Naive thymus-derived CD4-positive, alpha-beta T cell (primary cell): ENCODE measurements around the gene GORASP2. TPM values are rescaled to one million over a fixed set of nuclear protein-coding genes. Genes with fewer than 3 reads are reported as not detected.

Experiments used
- ATAC-seq: fragments of 150-1000 bp; cut with Tn5 transposase; 2 replicates; pipeline ENCODE4 v1.10.0; 2021; ENCODE audit warnings: mild to moderate bottlenecking, moderate library complexity
- CTCF ChIA-PET: fragments of 350-600 bp; sonication (Branson Sonifier 250); formaldehyde crosslinking; loops from one replicate; lab custom pipeline; 2021; ENCODE audit warnings: antibody characterized with exemption; lab: Charles Lee
- POLR2A ChIA-PET: fragments of 350-600 bp; sonication (Branson Sonifier 250); formaldehyde crosslinking; loops from one replicate; lab custom pipeline; 2021; ENCODE audit warnings: antibody characterized with exemption, inconsistent platforms; lab: Charles Lee
- DNase-seq, 9 donors: peaks; one replicate each; pipeline versions ENCODE4 v3.0.0 to v3.0.0-alpha.2; 2020 to 2022; ENCODE audit warnings: mixed read lengths in 1 of 9
- H3K27ac ChIP-seq: one replicate; pipeline ENCODE4 v1.7.0; 2013; ENCODE audit warnings: mild to moderate bottlenecking, low read depth, low read length, moderate library complexity
- H3K27me3 ChIP-seq, 2 donors: one replicate each; pipeline ENCODE4 v1.7.0; 2013; ENCODE audit warnings: low read length in 2 of 2, mild to moderate bottlenecking in 2 of 2, moderate library complexity in 2 of 2; ENCODE audit not compliant: control insufficient read depth in 2 of 2, insufficient read depth in 2 of 2
- H3K36me3 ChIP-seq, 3 experiments: 1 replicate in 2 of 3; 2 replicates in 1 of 3; pipeline ENCODE4 v1.7.0; 2013; ENCODE audit warnings: low read length in 3 of 3, mild to moderate bottlenecking in 3 of 3, moderate library complexity in 1 of 3; ENCODE audit not compliant: insufficient read depth in 3 of 3, control insufficient read depth in 2 of 3
- H3K4me1 ChIP-seq, 2 donors: one replicate each; pipeline ENCODE4 v1.7.0; 2013; ENCODE audit warnings: low read length in 2 of 2, mild to moderate bottlenecking in 2 of 2, moderate library complexity in 1 of 2; ENCODE audit not compliant: control insufficient read depth in 2 of 2, insufficient read depth in 2 of 2
- H3K4me3 ChIP-seq: 2 replicates; pipeline ENCODE4 v1.7.0; 2013; ENCODE audit warnings: mild to moderate bottlenecking, low read length
- H3K9me3 ChIP-seq, 3 experiments: 1 replicate in 2 of 3; 2 replicates in 1 of 3; pipeline ENCODE4 v1.7.0; 2013; ENCODE audit warnings: low read length in 3 of 3; ENCODE audit not compliant: control insufficient read depth in 2 of 3
- H3K27ac Mint-ChIP-seq, 9 donors: one replicate each; pipeline ENCODE4 v1.8.0; 2020 to 2022; ENCODE audit warnings: mixed read lengths in 9 of 9, mild to moderate bottlenecking in 8 of 9, moderate library complexity in 5 of 9, inconsistent platforms in 2 of 9
- H3K27me3 Mint-ChIP-seq, 5 donors: one replicate each; pipeline ENCODE4 v1.8.0; 2021 to 2022; ENCODE audit warnings: mixed read lengths in 5 of 5, mild to moderate bottlenecking in 1 of 5
- H3K36me3 Mint-ChIP-seq, 5 donors: one replicate each; pipeline ENCODE4 v1.8.0; 2020 to 2022; ENCODE audit warnings: mixed read lengths in 5 of 5, mild to moderate bottlenecking in 3 of 5, inconsistent platforms in 1 of 5
- H3K4me1 Mint-ChIP-seq, 7 donors: one replicate each; pipeline ENCODE4 v1.8.0; 2020 to 2022; ENCODE audit warnings: mixed read lengths in 7 of 7, mild to moderate bottlenecking in 3 of 7, inconsistent platforms in 1 of 7
- H3K4me3 Mint-ChIP-seq, 10 donors: one replicate each; pipeline ENCODE4 v1.8.0; 2020 to 2022; ENCODE audit warnings: mild to moderate bottlenecking in 10 of 10, mixed read lengths in 10 of 10, moderate library complexity in 6 of 10, inconsistent platforms in 2 of 10
- H3K9me3 Mint-ChIP-seq, 11 donors: one replicate each; pipeline ENCODE4 v1.8.0; 2020 to 2022; ENCODE audit warnings: mixed read lengths in 11 of 11, mild to moderate bottlenecking in 4 of 11, inconsistent platforms in 1 of 11, moderate library complexity in 1 of 11
- intact Hi-C, 2 donors: fragments of 100-400 bp; cut with micrococcal nuclease; formaldehyde crosslinking; loops; one replicate each; pipeline ENCODE4 v1.15.1; 2023
- polyA plus RNA-seq, 2 donors: library from polyadenylated mRNA; unstranded; fragments of 300-500 nt; fragmentation: Illumina TruSeq; gene quantifications; one replicate each; pipeline ENCODE4 v1.2.3, GENCODE V29; 2021
- total RNA-seq, 6 experiments: library from RNA in 5 of 6; stranded (reverse) in 5 of 6; gene quantifications; 1 replicate in 5 of 6; 2 replicates in 1 of 6; pipeline ENCODE4 v1.2.3 and lab custom pipeline; 2021 to 2026

GORASP2 gene
- total and polyA plus RNA-seq, 7 experiments from 2014 or later: 65.2 to 104 (median 77.2) TPM

GRCh38 chr2:170965446-170966225 is 36.6 kb downstream of the GORASP2 start:
- no peak overlapping the region for H3K4me3 ChIP-seq
- H3K9me3 Mint-ChIP-seq: peaks cover 0 to 3% (median 0%) of the 10 kb centered on the region in 11 donors
- H3K4me1 Mint-ChIP-seq: peaks cover 0 to 5% (median 0%) of the 10 kb centered on the region in 7 donors
- H3K27ac ChIP-seq: no peak overlapping the region
- peaks cover 3 to 45% (median 18%) of the 10 kb centered on the region in 5 donors for H3K36me3 Mint-ChIP-seq
- no peak for ATAC-seq
- ChIA-PET POLR2A (interaction anchor here (0.6 kb wide), 1 partner anchor 35 kb away, joined by 5 read pairs; no protein-coding TSS in a partner anchor), CTCF (no interaction called here)
- intact Hi-C loops: loop anchor here in 1 of 2 donors (1.0 kb wide), 1 partner anchor 451 kb away; no protein-coding TSS in a partner anchor
- no peaks in the 10 kb centered on the region for H3K9me3 ChIP-seq
- H3K36me3 ChIP-seq: peaks cover 10 to 56% (median 14%) of the 10 kb centered on the region in 3 experiments
- no peaks in the 10 kb centered on the region for H3K4me1 ChIP-seq
- no peaks in the 10 kb centered on the region for H3K27me3 Mint-ChIP-seq
- H3K27me3 ChIP-seq: no peaks in the 10 kb centered on the region
- H3K27ac Mint-ChIP-seq: no peak overlapping the region
- H3K4me3 Mint-ChIP-seq: no peak overlapping the region
- no peak for DNase-seq

- ChIA-PET CTCF (interaction anchor here (0.6 to 2.2 kb wide), 4 partner anchors 9 to 450 kb away, joined by 3 to 11 read pairs (median 4); no protein-coding TSS in a partner anchor), POLR2A (interaction anchor here (1.0 kb wide), 1 partner anchor 449 kb away, joined by 4 read pairs; no protein-coding TSS in a partner anchor)
- Histone ChIP-seq H3K27ac (no peak overlapping the region), H3K27me3 (no peaks in the 10 kb centered on the region), H3K36me3 (peaks cover 8 to 44% (median 9%) of the 10 kb centered on the region in 3 experiments), H3K4me1 (no peaks in the 10 kb centered on the region), H3K4me3 (no peak overlapping the region), H3K9me3 (no peaks in the 10 kb centered on the region)
- ATAC-seq (peak; percentile 47), DNase-seq (no peak)
- intact Hi-C loops: loop anchor here in 1 of 2 donors (1.0 kb wide), 1 partner anchor 449 kb away; no protein-coding TSS in a partner anchor
- Mint-ChIP-seq H3K36me3 (peaks cover 3 to 44% (median 15%) of the 10 kb centered on the region in 5 donors), H3K4me1 (no peaks in the 10 kb centered on the region), H3K9me3 (peaks cover 0 to 3% (median 0%) of the 10 kb centered on the region in 11 donors), H3K27me3 (no peaks in the 10 kb centered on the region), H3K4me3 (no peak overlapping the region), H3K27ac (peak overlapping the region in 3 of 9 donors; percentile 8 to 42 (median 20))
Observed at GRCh38 chr2:170966648-170967396, 37.8 kb downstream of the GORASP2 start.

GRCh38 chr2:170967553-170967952 is 38.5 kb downstream of the GORASP2 start:
- Histone ChIP-seq H3K27me3 (no peaks in the 10 kb centered on the region), H3K9me3 (no peaks in the 10 kb centered on the region), H3K4me1 (no peaks in the 10 kb centered on the region), H3K4me3 (no peak overlapping the region), H3K27ac (no peak overlapping the region), H3K36me3 (peaks cover 4 to 39% (median 5%) of the 10 kb centered on the region in 3 experiments)
- intact Hi-C loops: no loop called here
- H3K4me3 Mint-ChIP-seq: no peak overlapping the region
- no peaks in the 10 kb centered on the region for H3K27me3 Mint-ChIP-seq
- peaks cover 3 to 36% (median 15%) of the 10 kb centered on the region in 5 donors for H3K36me3 Mint-ChIP-seq
- H3K4me1 Mint-ChIP-seq: peaks cover 0 to 4% (median 2%) of the 10 kb centered on the region in 7 donors
- ChIA-PET POLR2A (no interaction called here), CTCF (interaction anchor here (1.0 to 2.2 kb wide), 5 partner anchors 39 to 632 kb away, joined by 3 to 11 read pairs (median 3); no protein-coding TSS in a partner anchor)
- no peak for DNase-seq
- peak overlapping the region in 1 of 9 donors; percentile 59 for H3K27ac Mint-ChIP-seq
- peaks cover 0 to 3% (median 0%) of the 10 kb centered on the region in 11 donors for H3K9me3 Mint-ChIP-seq
- ATAC-seq: no peak

GRCh38 chr2:170968205-170969003 is 39.4 kb downstream of the GORASP2 start:
- H3K4me3 Mint-ChIP-seq: no peak overlapping the region
- intact Hi-C loops: no loop called here
- peak overlapping the region; percentile 31 to 81 (median 63) for H3K27ac Mint-ChIP-seq
- H3K4me3 ChIP-seq: no peak overlapping the region
- ChIA-PET CTCF (interaction anchor here (1.0 to 2.2 kb wide), 7 partner anchors 40 to 631 kb away, joined by 3 to 11 read pairs (median 4); no protein-coding TSS in a partner anchor), POLR2A (interaction anchor here (0.6 to 0.7 kb wide), 2 partner anchors 39 to 471 kb away, joined by 3 to 7 read pairs; partner anchors contain the start of gene GORASP2)
- H3K9me3 ChIP-seq: no peaks in the 10 kb centered on the region
- peaks cover 0 to 11% (median 6%) of the 10 kb centered on the region in 7 donors for H3K4me1 Mint-ChIP-seq
- H3K36me3 ChIP-seq: peaks cover 4 to 32% (median 5%) of the 10 kb centered on the region in 3 experiments
- no peaks in the 10 kb centered on the region for H3K27me3 ChIP-seq
- peaks cover 0 to 7% of the 10 kb centered on the region in 2 donors for H3K4me1 ChIP-seq
- no peak overlapping the region for H3K27ac ChIP-seq
- peaks cover 0 to 2% (median 0%) of the 10 kb centered on the region in 11 donors for H3K9me3 Mint-ChIP-seq
- peaks cover 3 to 33% (median 13%) of the 10 kb centered on the region in 5 donors for H3K36me3 Mint-ChIP-seq
- DNase-seq (no peak), ATAC-seq (no peak)
- no peaks in the 10 kb centered on the region for H3K27me3 Mint-ChIP-seq

- Mint-ChIP-seq H3K4me1 (peaks cover under 1 to 13% (median 7%) of the 10 kb centered on the region in 7 donors), H3K27ac (peak overlapping the region in 7 of 9 donors; percentile 35 to 81 (median 63)), H3K4me3 (no peak overlapping the region), H3K36me3 (peaks cover 3 to 31% (median 11%) of the 10 kb centered on the region in 5 donors), H3K9me3 (peaks cover 0 to 2% (median 0%) of the 10 kb centered on the region in 11 donors), H3K27me3 (no peaks in the 10 kb centered on the region)
- intact Hi-C loops: no loop called here
- DNase-seq: no peak
- CTCF ChIA-PET: interaction anchor here (1.1 to 1.5 kb wide), 3 partner anchors 118 to 447 kb away, joined by 3 to 5 read pairs (median 4); no protein-coding TSS in a partner anchor
- H3K4me3 ChIP-seq: no peak overlapping the region
- peaks cover 3 to 9% of the 10 kb centered on the region in 2 donors for H3K4me1 ChIP-seq
- POLR2A ChIA-PET: interaction anchor here (0.6 to 0.7 kb wide), 2 partner anchors 40 to 470 kb away, joined by 3 to 7 read pairs; partner anchors contain the start of gene GORASP2
- H3K9me3 ChIP-seq: no peaks in the 10 kb centered on the region
- ATAC-seq: no peak
- peaks cover 4 to 26% (median 5%) of the 10 kb centered on the region in 3 experiments for H3K36me3 ChIP-seq
- no peak overlapping the region for H3K27ac ChIP-seq
- no peaks in the 10 kb centered on the region for H3K27me3 ChIP-seq
Observed at GRCh38 chr2:170969030-170969429, 40.0 kb downstream of the GORASP2 start.
